KMS-11 (cell line): ENCODE results near the gene LETM1.

Source experiments
- H2AFZ ChIP-seq: fragments of 200-600 bp; sonication (generic); 2 replicates; pipeline ENCODE4 v1.6.1; 2016; ENCODE audit warnings: antibody characterized with exemption, mixed run types, low read depth
- H3K27ac ChIP-seq: fragments of 200-600 bp; sonication (generic); 2 replicates; pipeline ENCODE4 v1.6.1; 2016; ENCODE audit warnings: mild to moderate bottlenecking, mixed run types
- H3K27me3 ChIP-seq: fragments of 200-600 bp; sonication (generic); 2 replicates; pipeline ENCODE4 v1.6.1; 2017; ENCODE audit warnings: mild to moderate bottlenecking, low read depth, mixed run types, moderate library complexity; ENCODE audit not compliant: insufficient read depth
- H3K36me3 ChIP-seq: fragments of 200-600 bp; sonication (generic); 2 replicates; pipeline ENCODE4 v1.6.1; 2017; ENCODE audit warnings: mild to moderate bottlenecking, mixed run types; ENCODE audit not compliant: insufficient read depth
- H3K4me1 ChIP-seq: fragments of 200-600 bp; sonication (generic); 2 replicates; pipeline ENCODE4 v1.6.1; 2016; ENCODE audit warnings: mild to moderate bottlenecking, low read depth, mixed run types; ENCODE audit not compliant: poor library complexity, severe bottlenecking
- H3K4me2 ChIP-seq: fragments of 200-600 bp; sonication (generic); 2 replicates; pipeline ENCODE4 v1.7.0; 2016; ENCODE audit warnings: mild to moderate bottlenecking, mixed run types
- H3K4me3 ChIP-seq: fragments of 200-600 bp; sonication (generic); IDR thresholded peaks from 2 replicates; pipeline ENCODE4 v1.6.1; 2017; ENCODE audit warnings: low read depth, low read length, mixed read lengths; ENCODE audit not compliant: insufficient read depth
- H3K79me2 ChIP-seq: fragments of 200-600 bp; sonication (generic); 2 replicates; pipeline ENCODE4 v1.6.1; 2016; ENCODE audit warnings: low read depth, mixed run types; ENCODE audit not compliant: insufficient read depth
- H3K9ac ChIP-seq: fragments of 200-600 bp; sonication (generic); 2 replicates; pipeline ENCODE4 v1.6.1; 2016; ENCODE audit warnings: mild to moderate bottlenecking, mixed run types
- H4K20me1 ChIP-seq: fragments of 200-600 bp; sonication (generic); 2 replicates; pipeline ENCODE4 v1.6.1; 2016; ENCODE audit warnings: mild to moderate bottlenecking, mixed run types; ENCODE audit not compliant: insufficient read depth
- TF ChIP-seq, protein P1 (sequence below): fragments of 200-600 bp; sonication (generic); conservative IDR thresholded peaks from 2 replicates; pipeline ENCODE4 v1.6.1; 2017; ENCODE audit warnings: low read depth, mild to moderate bottlenecking, antibody characterized with exemption, low read length, moderate library complexity, mixed read lengths

Gene LETM1

DNA sequence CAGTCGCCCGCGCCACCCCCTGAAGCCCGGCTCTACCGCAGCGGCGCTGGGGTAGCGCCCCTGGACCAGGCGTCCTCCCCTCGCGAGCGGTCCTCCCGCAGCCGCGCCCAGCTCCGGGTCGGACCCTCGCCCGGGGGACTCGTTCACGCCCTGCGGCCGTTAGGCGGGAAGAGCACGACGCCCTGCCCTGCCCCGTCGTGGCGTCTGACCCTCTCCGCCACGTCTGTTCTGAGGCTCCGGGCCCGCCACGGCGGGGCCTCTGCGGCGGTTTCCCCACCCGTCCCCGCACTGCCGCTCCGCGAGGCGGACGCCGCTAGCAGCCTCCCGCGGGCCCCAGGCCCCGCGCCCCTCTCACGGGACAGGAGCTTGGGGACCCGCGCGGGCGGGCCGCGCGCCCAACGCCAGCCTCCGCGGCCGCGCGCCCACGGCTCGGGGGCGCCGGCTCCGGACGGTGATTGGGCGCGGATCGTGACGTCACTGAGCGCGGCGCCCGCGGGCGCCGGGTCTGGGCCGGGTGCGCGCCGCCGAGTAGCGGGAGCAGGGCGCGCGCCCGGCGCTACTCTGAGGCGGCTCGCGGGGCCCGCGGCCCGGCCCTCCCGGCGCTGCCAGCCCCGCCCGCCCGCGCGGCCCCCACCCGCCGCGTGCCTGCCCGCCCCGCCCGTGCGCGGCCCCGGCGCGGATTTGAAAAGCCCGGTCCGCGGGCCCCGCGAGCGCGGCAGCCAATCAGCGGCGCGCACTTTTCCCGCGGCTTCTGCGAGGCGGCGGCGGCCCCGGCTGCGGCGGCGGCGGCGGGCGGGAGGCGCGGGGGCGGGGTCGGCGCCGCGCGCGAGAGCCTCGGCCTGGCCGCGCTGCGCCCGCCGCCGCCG lies 14.9 kb upstream of the LETM1 start, which contains the start of gene NSD2:
TSS of gene NSD2 (plus strand) at position 816 of the 866 bp plus-strand sequence. CDS start 29,262 bp downstream, outside the sequence.
- peaks cover 29% of the 10 kb centered on the region for H4K20me1 ChIP-seq
- TF ChIP-seq, protein P1, sequence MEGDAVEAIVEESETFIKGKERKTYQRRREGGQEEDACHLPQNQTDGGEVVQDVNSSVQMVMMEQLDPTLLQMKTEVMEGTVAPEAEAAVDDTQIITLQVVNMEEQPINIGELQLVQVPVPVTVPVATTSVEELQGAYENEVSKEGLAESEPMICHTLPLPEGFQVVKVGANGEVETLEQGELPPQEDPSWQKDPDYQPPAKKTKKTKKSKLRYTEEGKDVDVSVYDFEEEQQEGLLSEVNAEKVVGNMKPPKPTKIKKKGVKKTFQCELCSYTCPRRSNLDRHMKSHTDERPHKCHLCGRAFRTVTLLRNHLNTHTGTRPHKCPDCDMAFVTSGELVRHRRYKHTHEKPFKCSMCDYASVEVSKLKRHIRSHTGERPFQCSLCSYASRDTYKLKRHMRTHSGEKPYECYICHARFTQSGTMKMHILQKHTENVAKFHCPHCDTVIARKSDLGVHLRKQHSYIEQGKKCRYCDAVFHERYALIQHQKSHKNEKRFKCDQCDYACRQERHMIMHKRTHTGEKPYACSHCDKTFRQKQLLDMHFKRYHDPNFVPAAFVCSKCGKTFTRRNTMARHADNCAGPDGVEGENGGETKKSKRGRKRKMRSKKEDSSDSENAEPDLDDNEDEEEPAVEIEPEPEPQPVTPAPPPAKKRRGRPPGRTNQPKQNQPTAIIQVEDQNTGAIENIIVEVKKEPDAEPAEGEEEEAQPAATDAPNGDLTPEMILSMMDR: no peak
- no peak within 1 kb of the TSS for H3K4me3 ChIP-seq
- H3K9ac ChIP-seq: peak within 1 kb of the TSS; percentile 74
- H3K79me2 ChIP-seq: peaks cover 83% of the 10 kb centered on the region
- no peaks in the 10 kb centered on the region for H3K27me3 ChIP-seq
- no peaks in the 10 kb centered on the region for H3K36me3 ChIP-seq
- H3K4me1 ChIP-seq: peaks cover 48% of the 10 kb centered on the region
- H3K27ac ChIP-seq: peak within 1 kb of the TSS; percentile 75
- peak within 1 kb of the TSS; percentile 50 for H3K4me2 ChIP-seq
- peak within 1 kb of the TSS; percentile 14; the same call in 1 of the 2 replicates for H2AFZ ChIP-seq

- Histone ChIP-seq H3K79me2 (peaks cover 83% of the 10 kb centered on the region), H3K4me2 (peak overlapping the region; percentile 50), H2AFZ (peak overlapping the region; percentile 14; the same call in 1 of the 2 replicates), H3K4me1 (peaks cover 43% of the 10 kb centered on the region), H3K27ac (peak overlapping the region; percentile 75), H3K36me3 (no peaks in the 10 kb centered on the region), H3K27me3 (no peaks in the 10 kb centered on the region), H3K4me3 (no peak overlapping the region), H3K9ac (peak overlapping the region; percentile 74), H4K20me1 (peaks cover 26% of the 10 kb centered on the region)
- TF ChIP-seq, protein P1: no peak
Measured at GRCh38 chr4:1870328-1870577, 14.3 kb upstream of the LETM1 start.

DNA sequence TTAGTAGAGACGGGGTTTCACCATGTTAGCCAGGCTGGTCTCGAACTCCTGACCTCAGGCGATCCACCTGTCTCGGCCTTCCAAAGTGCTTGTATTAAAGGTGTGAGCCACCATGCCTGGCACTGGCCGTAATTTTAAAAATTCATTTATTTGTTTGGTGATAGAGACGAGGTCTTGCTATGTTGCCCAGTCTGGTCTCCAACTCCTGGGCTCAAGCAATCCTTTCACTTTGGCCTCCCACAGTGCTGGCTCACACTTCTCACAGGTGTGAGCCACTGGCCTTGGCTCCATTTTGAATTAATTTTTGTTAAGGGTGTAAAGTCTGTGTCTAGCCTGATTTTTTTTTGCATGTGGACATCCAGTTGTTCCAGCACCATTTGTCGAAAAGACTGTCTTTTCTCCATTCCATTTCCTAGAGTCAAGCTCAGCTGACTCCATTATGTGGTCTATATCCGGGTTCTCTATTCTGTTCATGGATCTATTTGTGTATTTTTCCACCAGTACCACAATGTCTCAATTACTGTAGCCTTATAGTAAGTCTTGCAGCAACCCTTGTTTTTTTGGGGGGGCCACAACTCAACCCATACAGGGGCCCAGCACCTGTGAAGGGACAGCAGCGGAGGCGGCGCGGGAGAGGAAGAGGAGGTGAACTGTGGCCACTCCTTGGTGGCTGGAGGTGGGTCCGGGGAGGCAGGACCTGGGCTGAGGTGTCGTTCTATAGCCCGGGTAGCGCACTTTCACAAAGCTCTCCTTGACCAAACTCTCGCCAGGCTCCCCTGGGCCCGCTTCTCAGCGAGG lies 13.8 kb upstream of the LETM1 start:
- Histone ChIP-seq H3K4me3 (no peak overlapping the region), H3K27me3 (no peaks in the 10 kb centered on the region), H3K4me2 (peak overlapping the region; percentile 50; the same call in 1 of the 2 replicates), H3K79me2 (peaks cover 79% of the 10 kb centered on the region), H3K4me1 (peaks cover 38% of the 10 kb centered on the region), H3K27ac (peak overlapping the region; percentile 75), H2AFZ (peak overlapping the region; percentile 14; the same call in 1 of the 2 replicates), H3K9ac (peak overlapping the region; percentile 74; the same call in 1 of the 2 replicates), H3K36me3 (no peaks in the 10 kb centered on the region), H4K20me1 (peaks cover 20% of the 10 kb centered on the region)
- TF ChIP-seq, protein P1: no peak

GRCh38 chr4:1868912-1869311 lies 13.0 kb upstream of the LETM1 start:
- peaks cover 12% of the 10 kb centered on the region for H4K20me1 ChIP-seq
- H2AFZ ChIP-seq: no peak overlapping the region
- H3K27me3 ChIP-seq: no peaks in the 10 kb centered on the region
- no peaks in the 10 kb centered on the region for H3K36me3 ChIP-seq
- H3K4me1 ChIP-seq: peaks cover 30% of the 10 kb centered on the region
- H3K27ac ChIP-seq: peak overlapping the region; percentile 75; the same call in 1 of the 2 replicates
- H3K4me3 ChIP-seq: no peak overlapping the region
- peaks cover 77% of the 10 kb centered on the region for H3K79me2 ChIP-seq
- no peak overlapping the region for H3K9ac ChIP-seq
- TF ChIP-seq, protein P1: no peak
- H3K4me2 ChIP-seq: no peak overlapping the region
